Activated naive CD8-positive, alpha-beta T cell treated with anti-CD3 and anti-CD28 coated beads, Interleukin-2, amount 10 ng/mL, durations not matched to agents 7 days and 5 days (primary cell): ENCODE data around the gene RHOB. TPM values are rescaled to one million over a fixed set of nuclear protein-coding genes. Genes with fewer than 3 reads are reported as not detected.
"Not testable (repeated sequence)": the region's sequence is repeated elsewhere in the genome, so short reads cannot be mapped to it uniquely, and the experiment has no call there.

Experiments
- ATAC-seq: fragments of 150-1000 bp; cut with Tn5 transposase; one replicate; pipeline ENCODE4 v1.10.0; 2021; ENCODE audit warnings: low read depth, moderate library complexity
- POLR2A ChIA-PET: fragments of 350-600 bp; sonication (Branson Sonifier 250); formaldehyde crosslinking; loops from one replicate; lab custom pipeline; 2021; ENCODE audit warnings: antibody characterized with exemption; lab: Charles Lee
- DNase-seq: peaks from one replicate; pipeline ENCODE4 v3.0.0; 2021
- H3K27ac Mint-ChIP-seq: one replicate; pipeline ENCODE4 v1.8.0; 2022; ENCODE audit warnings: mild to moderate bottlenecking, mixed read lengths
- H3K27me3 Mint-ChIP-seq: one replicate; pipeline ENCODE4 v1.8.0; 2022; ENCODE audit warnings: mild to moderate bottlenecking, moderate library complexity, mixed read lengths
- H3K36me3 Mint-ChIP-seq: one replicate; pipeline ENCODE4 v1.8.0; 2021; ENCODE audit warnings: mild to moderate bottlenecking, mixed read lengths
- H3K4me1 Mint-ChIP-seq: one replicate; pipeline ENCODE4 v1.8.0; 2021; ENCODE audit warnings: mixed read lengths
- H3K4me3 Mint-ChIP-seq: one replicate; pipeline ENCODE4 v1.8.0; 2022; ENCODE audit warnings: mild to moderate bottlenecking, moderate library complexity, mixed read lengths
- H3K9me3 Mint-ChIP-seq: one replicate; pipeline ENCODE4 v1.8.0; 2021; ENCODE audit warnings: mixed read lengths
- total RNA-seq, 2 experiments: library from RNA; stranded (reverse); gene quantifications; one replicate each; pipeline ENCODE4 v1.2.3, GENCODE V29; 2021

RHOB gene
- total RNA-seq, 2 experiments from 2014 or later: 12.1 to 12.7 TPM

DNA sequence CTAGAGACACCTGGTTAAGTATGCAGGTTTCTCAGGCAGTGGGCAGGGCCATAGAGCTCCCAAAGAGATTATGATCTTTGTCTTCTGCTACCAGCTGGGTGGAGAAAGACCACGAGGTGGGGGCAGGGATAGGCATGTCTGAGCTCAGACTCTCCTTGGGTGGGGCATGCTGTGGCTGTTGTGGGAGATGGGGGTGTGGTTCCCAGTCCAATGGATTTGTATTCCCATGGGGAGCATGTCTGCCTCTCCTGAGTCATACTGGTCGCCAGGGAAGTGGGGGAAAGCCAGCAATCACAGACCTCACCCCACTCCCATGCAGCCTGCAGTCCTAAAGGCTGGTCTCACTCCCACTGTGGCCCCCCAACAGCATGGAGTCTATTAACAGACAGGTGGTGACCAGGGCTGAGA, 31.4 kb upstream of the RHOB start:
- no peak overlapping the region for H3K27ac Mint-ChIP-seq
- H3K4me1 Mint-ChIP-seq: peaks cover 2% of the 10 kb centered on the region
- DNase-seq: no peak
- no peaks in the 10 kb centered on the region for H3K9me3 Mint-ChIP-seq
- peaks cover 34% of the 10 kb centered on the region for H3K27me3 Mint-ChIP-seq
- ATAC-seq: no peak
- POLR2A ChIA-PET: no interaction called here
- no peaks in the 10 kb centered on the region for H3K36me3 Mint-ChIP-seq
- H3K4me3 Mint-ChIP-seq: no peak overlapping the region

DNA sequence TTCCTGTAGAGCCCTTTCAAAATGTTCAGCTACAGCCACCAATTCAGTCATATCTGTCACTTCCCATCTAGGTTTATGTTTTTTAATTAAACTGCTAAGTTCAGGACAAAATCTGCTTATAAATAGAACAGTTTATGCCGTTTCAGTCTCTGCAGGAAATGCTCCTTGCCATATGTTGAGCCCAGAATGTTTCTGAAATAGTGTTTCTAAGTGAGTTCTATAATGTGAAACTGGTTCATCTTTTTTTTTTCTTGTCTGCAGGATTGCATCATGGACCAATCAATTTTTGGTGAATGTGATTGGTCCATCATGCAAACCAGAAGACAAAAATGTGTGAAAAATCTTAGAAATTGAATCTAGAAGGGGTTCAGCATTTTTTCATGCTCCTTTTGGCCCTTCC, 30.2 kb upstream of the RHOB start:
- Mint-ChIP-seq H3K4me1 (no peaks in the 10 kb centered on the region), H3K9me3 (no peaks in the 10 kb centered on the region)
- POLR2A ChIA-PET: no interaction called here

DNA sequence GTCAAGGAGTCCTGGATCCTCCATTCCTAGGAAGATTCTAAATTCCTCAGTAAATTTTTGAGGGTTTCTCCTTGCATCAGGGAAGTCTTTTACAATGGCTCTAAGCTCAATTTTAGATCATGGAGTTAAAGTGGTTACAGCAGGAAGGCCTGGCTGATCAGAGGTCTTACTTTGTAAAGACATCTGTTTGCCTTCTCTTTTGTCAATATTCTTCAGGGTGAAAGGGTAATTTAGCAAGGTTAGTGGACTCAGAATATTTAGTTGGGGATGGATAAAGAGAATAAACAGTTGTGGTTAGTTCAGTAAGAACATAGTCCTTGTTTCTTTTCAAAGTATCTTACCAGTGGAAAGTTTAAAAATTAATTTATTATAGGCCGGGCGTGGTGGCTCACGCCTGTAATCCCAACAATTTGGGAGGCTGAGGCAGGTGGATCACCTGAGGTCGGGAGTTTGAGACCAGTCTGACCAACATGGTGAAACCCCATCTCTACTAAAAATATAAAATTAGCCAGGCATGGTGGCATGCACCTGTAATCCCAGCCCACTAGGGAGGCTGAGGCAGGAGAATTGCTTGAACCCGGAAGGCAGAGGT, 29.5 kb upstream of the RHOB start:
- POLR2A ChIA-PET, H3K36me3 Mint-ChIP-seq, ATAC-seq, H3K27ac Mint-ChIP-seq, H3K4me1 Mint-ChIP-seq, H3K9me3 Mint-ChIP-seq, H3K4me3 Mint-ChIP-seq, DNase-seq: not testable (repeated sequence)
- peaks cover 32% of the 10 kb centered on the region for H3K27me3 Mint-ChIP-seq

More for the DNA sequence above, 30.2 kb upstream of the RHOB start:
- ATAC-seq: no peak
- Mint-ChIP-seq H3K27ac (no peak overlapping the region), H3K27me3 (peaks cover 32% of the 10 kb centered on the region), H3K36me3 (no peaks in the 10 kb centered on the region), H3K4me3 (no peak overlapping the region)
- DNase-seq: no peak

DNA sequence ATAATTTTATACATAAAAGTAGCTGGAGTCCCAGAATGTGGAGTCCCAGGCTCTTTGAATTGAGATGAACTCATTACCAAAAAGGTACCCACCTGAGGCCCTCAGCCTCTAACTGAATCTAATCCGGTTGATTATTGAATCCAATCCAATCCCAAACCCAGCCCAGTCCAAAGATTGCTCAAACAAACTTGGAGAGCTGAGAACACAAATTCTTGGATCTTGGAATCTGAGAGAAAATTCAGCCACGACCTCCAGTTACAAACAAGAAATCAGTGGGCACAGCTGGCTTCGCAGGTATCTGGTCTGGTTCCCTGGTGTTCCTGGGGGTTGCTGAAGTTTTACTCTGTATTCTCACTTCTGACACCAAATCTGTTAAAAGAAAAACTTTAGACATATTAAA, 28.4 kb upstream of the RHOB start:
- H3K4me1 Mint-ChIP-seq: no peaks in the 10 kb centered on the region

DNA sequence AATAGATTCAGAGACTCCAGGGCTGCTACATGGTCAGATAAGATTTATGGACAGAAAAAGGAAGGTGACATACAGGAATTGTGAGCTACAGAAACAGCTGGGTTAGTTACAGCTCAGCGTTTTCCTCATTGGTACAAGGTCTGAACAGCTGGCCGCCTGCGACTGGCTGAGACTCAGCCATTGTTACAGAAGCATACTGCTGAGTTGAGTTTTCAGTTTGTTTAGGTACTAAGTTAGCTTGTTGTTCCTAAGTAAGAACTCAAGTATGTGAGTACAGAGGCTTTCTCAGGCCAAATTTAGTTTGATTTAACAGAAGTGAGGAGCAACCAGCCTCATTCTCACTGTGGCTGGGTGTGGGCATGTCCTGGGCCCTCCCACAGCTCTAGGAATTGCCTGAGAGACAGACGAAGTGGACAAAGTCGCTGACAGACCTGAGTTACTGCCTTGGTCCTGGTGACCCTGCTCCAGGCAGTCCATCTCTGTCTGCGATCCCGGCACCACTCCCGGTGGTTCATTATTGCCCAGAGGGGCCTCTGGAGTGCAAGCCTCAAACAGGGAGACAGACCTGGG, 27.8 kb upstream of the RHOB start:
- no peak for ATAC-seq
- no peaks in the 10 kb centered on the region for H3K9me3 Mint-ChIP-seq

More for the DNA sequence above, 28.4 kb upstream of the RHOB start:
- ATAC-seq (no peak), DNase-seq (no peak)
- no peaks in the 10 kb centered on the region for H3K9me3 Mint-ChIP-seq
- peaks cover 24% of the 10 kb centered on the region for H3K27me3 Mint-ChIP-seq
- no peaks in the 10 kb centered on the region for H3K36me3 Mint-ChIP-seq
- POLR2A ChIA-PET: no interaction called here
- H3K4me3 Mint-ChIP-seq: no peak overlapping the region
- H3K27ac Mint-ChIP-seq: no peak overlapping the region

DNA sequence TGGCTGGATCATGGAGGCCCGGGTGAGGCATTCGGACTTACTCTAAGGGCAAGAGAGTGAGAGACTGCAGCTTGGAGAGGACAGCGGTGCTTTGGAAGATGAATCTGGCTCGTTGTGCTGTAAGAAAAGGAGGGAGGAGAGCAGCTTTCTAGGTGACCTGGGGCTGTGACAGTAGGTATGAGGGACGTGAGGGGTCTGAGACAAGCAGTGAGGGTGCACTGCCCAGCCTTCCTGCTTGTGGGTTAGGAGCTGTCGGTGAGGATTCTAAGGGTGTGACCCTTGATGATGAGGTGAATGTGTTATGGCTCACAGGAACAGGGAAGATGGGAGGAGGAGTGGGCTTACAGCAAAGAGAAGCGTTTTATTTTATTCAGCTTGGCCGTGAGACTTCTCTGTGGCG, 27.1 kb upstream of the RHOB start:
- H3K36me3 Mint-ChIP-seq: no peaks in the 10 kb centered on the region
- POLR2A ChIA-PET: interaction anchor here (0.6 kb wide), 1 partner anchor 290 kb away, joined by 3 read pairs; no protein-coding TSS in a partner anchor
- no peak overlapping the region for H3K4me3 Mint-ChIP-seq
- H3K27me3 Mint-ChIP-seq: peaks cover 17% of the 10 kb centered on the region
- H3K4me1 Mint-ChIP-seq: peaks cover 8% of the 10 kb centered on the region
- no peak overlapping the region for H3K27ac Mint-ChIP-seq
- ATAC-seq (no peak), DNase-seq (no peak)
- no peaks in the 10 kb centered on the region for H3K9me3 Mint-ChIP-seq

More for the DNA sequence above, 27.8 kb upstream of the RHOB start:
- POLR2A ChIA-PET: no interaction called here
- no peaks in the 10 kb centered on the region for H3K36me3 Mint-ChIP-seq
- H3K27ac Mint-ChIP-seq: no peak overlapping the region
- no peak overlapping the region for H3K4me3 Mint-ChIP-seq
- H3K27me3 Mint-ChIP-seq: peaks cover 21% of the 10 kb centered on the region
- peaks cover 3% of the 10 kb centered on the region for H3K4me1 Mint-ChIP-seq
- no peak for DNase-seq

DNA sequence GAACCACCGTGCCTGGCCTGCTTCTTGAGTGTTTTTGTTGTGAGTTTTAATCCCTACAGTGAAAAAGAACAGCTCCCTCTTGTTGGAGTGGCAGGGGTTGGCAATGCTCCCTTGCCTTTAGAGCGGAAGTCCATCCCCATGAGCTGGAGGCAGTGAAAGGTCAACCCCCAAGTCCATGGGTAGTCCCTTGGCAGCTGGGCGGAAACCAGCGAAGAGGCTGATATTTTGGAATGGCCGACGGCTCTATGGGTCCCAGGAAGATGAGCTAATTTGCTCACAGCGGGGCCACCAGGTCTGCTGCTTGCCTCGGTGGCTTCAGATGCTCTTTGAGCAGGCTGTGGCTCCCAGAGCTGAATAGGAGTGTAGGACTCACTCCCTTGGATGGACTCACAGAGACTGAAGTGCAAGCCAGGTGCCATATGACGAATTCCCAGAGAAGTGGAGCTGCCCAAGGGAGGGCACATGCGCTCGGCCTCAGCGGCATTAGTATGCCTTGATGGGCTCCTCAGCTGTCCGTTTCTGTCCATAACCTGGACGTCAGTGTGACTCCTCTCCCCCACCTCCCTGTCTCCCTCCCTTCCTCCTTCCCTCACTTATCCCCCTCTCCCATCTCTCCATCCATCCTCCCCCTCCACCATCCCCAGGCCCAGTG, 25.4 kb upstream of the RHOB start:
- Mint-ChIP-seq H3K36me3 (no peaks in the 10 kb centered on the region), H3K4me3 (no peak overlapping the region), H3K4me1 (peaks cover 13% of the 10 kb centered on the region), H3K27ac (no peak overlapping the region), H3K9me3 (no peaks in the 10 kb centered on the region), H3K27me3 (peaks cover 5% of the 10 kb centered on the region)
- ATAC-seq (no peak), DNase-seq (no peak)
- POLR2A ChIA-PET: no interaction called here

DNA sequence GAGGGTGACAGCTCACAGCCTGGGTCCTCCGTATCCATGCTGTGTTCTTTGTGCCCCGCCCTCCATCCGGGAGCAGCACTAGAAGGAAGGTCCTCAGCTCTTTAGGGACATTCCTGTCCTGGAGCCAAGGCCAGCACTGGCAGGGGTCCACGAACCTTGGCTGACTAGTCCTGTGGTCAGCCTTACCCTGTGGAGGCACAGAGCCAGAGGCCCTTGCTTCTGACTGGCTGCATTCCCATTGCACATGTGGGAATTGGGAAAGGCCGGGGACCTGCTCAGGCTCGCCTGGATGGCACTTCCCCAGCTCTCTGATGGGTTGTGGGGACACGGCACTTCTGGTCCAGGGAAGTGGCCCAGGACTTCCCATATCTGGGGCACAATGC, 24.9 kb upstream of the RHOB start:
- no peak for DNase-seq
- POLR2A ChIA-PET: no interaction called here

DNA sequence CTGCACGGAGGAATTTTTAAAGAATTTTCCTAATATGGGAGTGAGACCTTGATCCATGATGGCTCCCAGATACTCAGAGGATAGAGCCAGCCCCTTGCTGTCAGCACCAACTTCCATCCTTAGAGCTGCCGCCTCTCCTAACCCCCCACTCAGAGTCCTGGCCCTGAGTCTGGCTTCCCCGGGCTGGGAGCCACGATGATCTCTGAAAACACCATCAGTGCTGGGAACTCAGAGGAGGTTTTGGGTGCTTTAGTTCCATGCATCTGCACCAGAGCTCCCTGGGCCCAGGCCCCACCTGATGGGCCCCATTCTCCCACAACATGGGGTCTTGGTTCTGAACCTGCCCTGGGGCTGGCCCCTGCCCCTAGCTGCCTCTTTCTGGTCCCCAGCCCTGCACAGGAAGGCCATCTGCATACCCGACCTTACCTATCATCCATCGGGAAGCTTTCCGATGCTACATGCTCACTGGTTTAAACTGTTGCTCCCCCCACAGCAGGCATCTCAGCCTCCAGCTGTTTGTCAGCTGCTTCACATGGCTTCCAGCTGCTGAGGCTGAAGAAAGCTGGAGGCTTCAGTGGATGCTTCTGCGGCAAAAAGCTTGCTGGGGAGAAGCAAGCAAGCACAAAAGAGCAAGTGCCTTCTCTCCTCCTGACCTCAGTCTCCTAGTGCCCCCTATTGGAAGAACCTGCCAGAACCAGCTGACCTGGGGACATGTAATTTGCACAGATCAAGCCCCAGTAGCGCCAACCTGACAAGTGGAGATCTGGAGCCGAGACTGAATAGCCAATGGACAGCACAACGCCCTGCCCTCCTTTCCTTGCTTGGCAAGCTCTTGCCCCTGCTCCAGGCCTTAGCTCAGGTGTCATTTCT, 24.2 kb upstream of the RHOB start:
- POLR2A ChIA-PET: no interaction called here
- H3K27ac Mint-ChIP-seq: no peak overlapping the region
- peaks cover 2% of the 10 kb centered on the region for H3K27me3 Mint-ChIP-seq
- DNase-seq (no peak), ATAC-seq (no peak)
- no peaks in the 10 kb centered on the region for H3K36me3 Mint-ChIP-seq
- peaks cover 13% of the 10 kb centered on the region for H3K4me1 Mint-ChIP-seq
- no peak overlapping the region for H3K4me3 Mint-ChIP-seq
- no peaks in the 10 kb centered on the region for H3K9me3 Mint-ChIP-seq

More for the DNA sequence above, 24.9 kb upstream of the RHOB start:
- H3K9me3 Mint-ChIP-seq: no peaks in the 10 kb centered on the region
- no peaks in the 10 kb centered on the region for H3K36me3 Mint-ChIP-seq
- H3K4me1 Mint-ChIP-seq: peaks cover 13% of the 10 kb centered on the region
- no peak for ATAC-seq
- H3K27me3 Mint-ChIP-seq: peaks cover 2% of the 10 kb centered on the region
- no peak overlapping the region for H3K4me3 Mint-ChIP-seq
- H3K27ac Mint-ChIP-seq: no peak overlapping the region

DNA sequence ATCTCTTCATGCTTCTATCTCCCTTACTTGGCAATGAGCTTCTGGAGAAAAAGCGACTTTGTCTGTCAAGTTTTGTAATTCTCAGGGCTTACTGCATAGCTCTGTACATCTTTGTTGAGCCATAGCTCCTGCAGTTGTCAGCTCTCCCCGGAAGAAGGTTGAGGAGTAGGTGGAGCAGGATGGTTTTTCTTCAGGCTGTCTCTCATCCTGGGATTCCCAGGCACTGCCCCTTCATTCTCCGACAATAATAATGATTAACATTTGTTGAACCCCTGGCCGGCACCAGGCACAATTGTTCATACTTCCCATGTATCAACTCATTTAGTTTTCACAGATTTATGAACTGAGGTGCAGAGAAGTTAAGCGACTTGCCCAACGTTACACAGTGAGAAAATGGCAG, 23.5 kb upstream of the RHOB start:
- H3K4me3 Mint-ChIP-seq: no peak overlapping the region
- no peak for ATAC-seq
- H3K27ac Mint-ChIP-seq: no peak overlapping the region
- no peaks in the 10 kb centered on the region for H3K9me3 Mint-ChIP-seq
- DNase-seq: no peak
- no peaks in the 10 kb centered on the region for H3K36me3 Mint-ChIP-seq
- POLR2A ChIA-PET: no interaction called here
- H3K27me3 Mint-ChIP-seq: peaks cover 2% of the 10 kb centered on the region
- peaks cover 13% of the 10 kb centered on the region for H3K4me1 Mint-ChIP-seq

DNA sequence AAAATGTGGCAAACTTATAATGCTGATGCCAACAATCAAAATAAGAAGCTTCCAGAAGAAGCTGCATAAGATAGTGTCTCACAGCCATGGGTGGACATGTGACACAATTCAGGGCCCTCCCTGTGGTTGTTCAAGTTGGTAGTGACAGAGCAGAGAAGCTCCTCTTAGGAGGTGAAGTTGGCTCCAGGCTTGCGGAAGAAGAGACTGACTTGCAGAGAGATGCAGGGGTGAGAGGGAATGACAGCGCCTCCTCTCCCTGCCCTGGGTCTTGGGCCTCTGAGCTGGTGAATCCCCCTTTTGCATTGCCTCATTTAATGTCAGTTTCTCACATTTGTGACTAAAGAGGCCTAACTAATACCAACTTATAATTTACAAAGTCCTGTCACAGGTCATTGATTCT, 23.0 kb upstream of the RHOB start:
- Mint-ChIP-seq H3K4me1 (peaks cover 13% of the 10 kb centered on the region), H3K36me3 (no peaks in the 10 kb centered on the region), H3K27ac (no peak overlapping the region), H3K27me3 (peaks cover under 1% of the 10 kb centered on the region), H3K4me3 (no peak overlapping the region), H3K9me3 (no peaks in the 10 kb centered on the region)
- no peak for ATAC-seq
- no peak for DNase-seq
- POLR2A ChIA-PET: interaction anchor here (1.0 kb wide), 2 partner anchors 13 to 72 kb away, joined by 3 read pairs; no protein-coding TSS in a partner anchor

DNA sequence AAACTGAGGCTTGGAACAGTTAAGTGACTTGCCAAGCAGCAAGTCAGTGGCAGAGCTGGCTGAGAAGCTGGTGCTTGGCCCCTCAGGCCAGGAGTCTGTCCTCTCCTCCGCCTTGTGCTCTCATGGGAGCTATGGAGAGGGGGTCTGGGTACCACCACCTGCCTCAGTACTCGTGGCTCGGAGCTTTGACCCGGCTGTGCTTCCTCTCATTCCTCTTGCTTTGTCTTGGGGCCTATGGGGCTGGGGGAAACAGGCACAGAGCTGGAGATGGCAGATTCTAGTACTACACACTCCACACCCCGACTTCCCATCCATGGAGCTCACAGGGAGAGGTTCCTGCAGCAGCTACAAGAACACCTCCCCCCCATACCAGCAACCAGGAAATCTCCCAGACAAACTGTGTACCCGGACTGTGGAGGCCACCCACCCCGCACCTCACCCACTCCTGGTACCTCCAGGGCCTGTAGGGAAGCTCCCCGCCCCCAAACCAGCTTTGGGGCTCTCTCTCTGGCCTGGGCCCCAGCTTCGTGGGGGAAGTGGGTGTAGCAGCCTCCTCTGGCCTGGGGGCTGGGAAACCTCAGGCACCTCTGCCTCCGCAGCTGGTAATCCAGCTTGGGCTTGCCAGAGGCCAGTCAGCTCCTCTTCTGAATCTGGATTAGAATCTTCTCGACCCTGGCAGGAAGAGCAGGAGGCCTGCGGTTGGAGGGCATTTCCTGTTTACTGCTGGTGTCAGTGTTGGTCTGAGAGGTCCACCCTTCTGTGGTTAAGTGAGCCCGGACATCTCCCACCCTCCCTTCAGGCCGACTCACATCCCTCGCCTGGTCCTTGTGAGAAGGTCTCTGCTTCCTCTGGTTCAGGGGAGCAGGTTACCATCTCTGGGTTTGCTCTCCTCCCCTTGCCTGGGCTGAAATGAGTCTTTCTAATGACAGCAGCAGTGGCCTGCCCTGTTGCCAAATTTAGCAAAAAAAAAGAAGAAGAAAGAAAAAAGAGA, 22.3 kb upstream of the RHOB start:
- DNase-seq (peak; percentile 45), ATAC-seq (peak; percentile 48)
- Mint-ChIP-seq H3K27me3 (no peaks in the 10 kb centered on the region), H3K9me3 (no peaks in the 10 kb centered on the region), H3K27ac (peak overlapping the region; percentile 58), H3K4me1 (peaks cover 13% of the 10 kb centered on the region), H3K4me3 (peak overlapping the region; percentile 18), H3K36me3 (no peaks in the 10 kb centered on the region)
- POLR2A ChIA-PET: interaction anchor here (1.0 kb wide), 2 partner anchors 13 to 73 kb away, joined by 3 read pairs; no protein-coding TSS in a partner anchor
